ENCODE data around the gene MIAT. TPM values are rescaled to one million over a fixed set of nuclear protein-coding genes. Genes with fewer than 3 reads are reported as not detected.

The MIAT gene
- polyA plus RNA-seq, 4 donors = 0.39 to 1.4 (median 0.73) TPM

DNA sequence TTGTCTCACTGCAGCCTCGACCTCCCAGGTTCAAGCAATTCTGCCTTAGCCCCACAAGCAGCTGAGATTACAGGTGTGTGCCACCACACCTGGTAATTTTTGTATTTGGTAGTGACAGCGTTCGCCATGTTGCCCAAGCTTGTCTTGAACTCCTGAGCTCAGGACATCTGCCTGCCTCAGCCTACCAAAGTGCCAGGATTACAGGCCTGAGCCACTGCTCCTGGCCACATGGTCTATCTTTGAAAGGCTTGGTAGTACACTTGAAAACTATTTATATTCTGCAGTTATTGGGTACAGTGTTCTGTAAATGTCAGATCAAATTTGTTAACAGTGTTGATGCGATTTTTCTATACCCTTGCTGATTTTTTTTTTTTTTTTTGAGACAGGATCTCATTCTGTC lies 26.1 kb upstream of the MIAT start:
- no peak for DNase-seq (ENCODE audit: low read depth in 4 of 4, low spot score in 3 of 4)

DNA sequence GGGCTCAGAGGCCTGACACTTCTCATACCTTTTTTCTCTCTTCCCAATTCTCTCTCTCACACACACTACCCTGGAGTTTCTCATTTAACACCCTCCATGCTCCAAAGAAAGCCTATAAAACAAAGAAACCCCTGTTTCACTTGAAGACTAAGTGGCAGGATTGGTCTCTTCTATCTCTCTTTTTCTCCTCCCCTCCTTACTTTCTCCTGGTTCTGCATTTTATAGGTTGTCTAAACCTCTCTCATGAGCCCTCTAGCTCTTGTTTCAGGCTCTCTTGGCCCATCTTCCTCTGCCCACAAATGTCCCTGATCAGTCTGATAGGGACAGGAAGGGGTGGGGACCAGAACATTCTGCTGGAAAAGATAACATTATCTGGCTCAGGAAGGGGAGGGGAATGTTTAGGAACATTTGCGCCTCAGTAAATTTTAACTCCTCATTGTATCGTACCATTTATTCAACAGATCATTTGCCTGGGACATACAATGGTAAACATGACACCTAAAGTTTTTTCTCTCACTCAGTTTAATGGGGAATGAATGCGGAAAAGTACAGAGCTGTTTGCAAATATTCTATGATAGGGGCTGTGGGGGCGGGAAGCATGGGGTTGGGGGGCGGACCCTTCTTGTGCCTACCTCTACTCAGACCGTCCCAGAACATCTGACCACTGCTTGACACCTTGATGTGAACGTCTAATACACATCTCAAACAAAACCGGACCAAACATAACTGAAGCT lies 24.8 kb upstream of the MIAT start:
- no peak for DNase-seq (ENCODE audit: low read depth in 4 of 4, low spot score in 3 of 4)

DNA sequence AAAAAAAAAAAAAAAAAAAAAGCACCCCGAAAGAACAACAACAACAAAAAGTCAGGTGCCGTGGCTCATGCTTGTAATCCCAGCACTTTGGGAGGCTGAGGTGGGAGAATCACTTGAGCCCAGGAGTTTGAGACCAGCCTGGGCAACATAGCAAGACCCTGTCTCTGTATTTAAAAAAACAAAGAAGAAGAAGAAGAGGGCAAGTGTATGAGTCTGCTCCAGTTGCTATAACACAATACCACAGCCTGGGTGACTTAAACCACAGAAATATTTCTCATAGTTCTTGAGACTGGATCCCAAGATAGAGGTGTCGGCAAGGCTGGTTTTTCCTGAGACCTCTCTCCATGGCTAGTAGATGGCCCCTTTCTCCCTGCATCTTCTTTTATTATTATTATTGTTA lies 23.2 kb upstream of the MIAT start:
- no peak for DNase-seq (ENCODE audit: low read depth in 4 of 4, low spot score in 3 of 4)

GRCh38 chr22:26635117-26635516 lies 22.3 kb upstream of the MIAT start:
- no peak for DNase-seq (ENCODE audit: low read depth in 4 of 4, low spot score in 3 of 4)

- DNase-seq (ENCODE audit: low read depth in 4 of 4, low spot score in 3 of 4) = no peak
These were observed 21.1 kb upstream of the MIAT start for GRCh38 chr22:26636296-26636695.

GRCh38 chr22:26642465-26643417 lies 14.6 kb upstream of the MIAT start:
- no peak for DNase-seq (ENCODE audit: low read depth in 4 of 4, low spot score in 3 of 4)

GRCh38 chr22:26643418-26644100 lies 13.8 kb upstream of the MIAT start:
- no peak for DNase-seq (ENCODE audit: low read depth in 4 of 4, low spot score in 3 of 4)

DNA sequence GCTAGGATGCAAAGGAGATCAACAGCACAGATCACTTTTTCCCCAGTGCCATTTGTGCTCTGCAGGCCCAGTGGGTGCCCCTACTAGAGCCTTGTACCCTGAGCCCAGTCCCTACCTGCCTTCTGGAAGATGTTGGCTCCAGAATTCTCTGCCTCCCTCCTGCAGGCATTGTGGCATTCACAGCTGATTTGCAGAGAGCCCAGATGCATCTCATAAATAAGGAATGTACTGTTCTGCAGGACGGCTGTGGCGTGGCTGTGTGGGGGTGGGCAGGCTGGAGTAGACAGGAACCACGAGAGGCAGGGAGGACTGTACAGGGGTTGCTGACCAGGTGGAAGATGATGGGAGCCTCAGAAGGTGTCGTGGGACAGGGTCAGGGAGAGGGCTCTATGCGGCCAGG lies 11.2 kb upstream of the MIAT start:
- DNase-seq (ENCODE audit: low read depth in 4 of 4, low spot score in 3 of 4) = no peak

DNA sequence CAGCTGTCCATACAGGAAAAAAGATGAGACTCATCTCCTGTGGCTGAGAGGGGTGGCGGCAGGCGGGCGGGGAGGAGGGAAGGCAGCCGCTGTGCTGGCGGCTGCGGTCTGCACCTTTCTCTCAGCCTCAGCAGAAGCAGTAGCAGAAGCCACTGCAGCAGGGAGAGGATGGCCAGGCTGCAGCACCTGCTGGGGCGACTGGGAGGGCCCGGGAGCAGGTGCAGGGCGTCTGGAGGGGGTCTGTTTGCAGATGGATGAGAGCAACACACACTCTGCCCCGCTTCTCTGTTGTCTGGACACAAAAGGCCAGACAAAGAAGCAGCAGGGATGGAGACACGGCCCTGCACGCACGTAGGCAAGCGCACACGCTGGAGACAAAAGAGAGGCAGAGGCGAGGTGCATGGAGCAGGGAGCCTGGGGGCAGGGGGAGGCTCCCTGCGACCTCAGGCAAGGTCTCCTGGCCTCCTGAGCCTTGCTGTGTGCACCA lies 9.3 kb upstream of the MIAT start:
- no peak for DNase-seq (ENCODE audit: low read depth in 4 of 4, low spot score in 3 of 4)

DNA sequence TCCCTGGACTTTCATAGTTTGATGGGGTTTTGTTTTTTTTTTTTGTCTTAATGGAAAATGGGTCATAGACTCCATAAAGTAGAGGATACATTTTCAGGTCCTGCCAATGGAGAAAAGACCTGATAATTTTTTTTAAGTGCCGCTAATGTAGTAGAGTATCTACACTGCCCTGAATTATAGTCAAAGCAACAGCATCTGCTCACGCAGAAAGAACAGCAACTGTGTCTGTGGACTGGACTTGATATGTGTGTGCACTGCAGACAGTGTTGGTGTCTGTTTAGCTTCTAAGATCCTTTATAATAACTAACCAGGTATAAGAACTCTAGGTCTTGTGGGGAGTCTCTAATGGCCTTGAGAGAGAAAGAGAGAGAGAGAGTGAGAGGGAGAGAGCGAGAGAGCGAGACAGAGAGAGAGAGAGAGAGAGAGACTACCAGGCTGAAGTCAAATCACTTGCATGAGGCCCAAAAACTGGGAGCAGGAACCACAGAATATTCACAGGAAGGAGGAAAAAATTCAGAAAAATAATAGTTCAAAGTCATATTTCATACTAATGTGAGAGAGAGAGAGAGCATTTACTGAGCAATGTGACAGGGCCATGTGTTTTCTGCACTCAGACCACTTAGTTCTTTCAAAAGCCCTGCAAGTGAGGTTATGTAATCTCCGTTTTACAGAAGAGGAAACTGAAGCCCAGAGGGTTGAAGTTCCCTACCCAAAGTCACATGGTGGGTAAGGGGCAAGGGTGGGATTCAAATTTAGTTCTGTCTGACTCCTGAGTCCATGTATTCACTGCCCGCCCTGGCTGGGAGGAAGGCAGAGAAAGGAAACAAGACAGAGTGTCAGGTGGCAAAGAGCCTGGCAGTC lies 8.6 kb upstream of the MIAT start:
- DNase-seq (ENCODE audit: low read depth in 4 of 4, low spot score in 3 of 4) = no peak

DNA sequence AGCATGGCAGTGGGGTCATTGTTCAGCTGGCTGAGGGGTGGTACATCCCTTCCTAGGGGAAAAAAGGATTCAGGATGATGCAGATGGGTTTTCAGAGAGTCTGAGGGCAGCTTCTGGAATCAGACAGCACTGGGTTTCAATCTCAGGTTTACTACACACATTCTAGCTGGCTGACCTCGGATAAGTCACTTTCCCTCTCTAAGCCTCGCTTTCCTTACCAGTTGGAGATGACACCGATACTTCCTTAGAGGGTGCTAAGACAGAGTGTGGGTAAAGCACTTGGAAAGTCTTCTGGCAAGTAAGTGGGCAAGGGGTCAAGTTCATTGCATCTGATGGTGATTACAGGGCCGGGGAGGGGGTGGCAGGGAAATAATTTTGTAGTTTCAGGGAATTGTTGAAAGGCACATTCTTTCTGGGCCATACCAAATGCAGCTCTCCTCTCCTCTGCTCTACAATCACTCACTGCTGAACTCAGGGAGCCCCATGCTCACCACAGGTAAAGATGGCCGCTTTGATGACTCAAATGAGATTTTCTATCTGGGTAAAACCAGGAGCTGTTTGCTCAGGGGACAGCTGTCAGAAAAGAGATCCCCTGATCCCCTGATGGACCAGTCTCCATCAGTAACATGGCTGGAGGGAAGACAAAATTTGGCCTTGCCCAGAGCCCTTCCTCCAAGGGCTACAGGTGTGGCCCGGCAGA lies 6.5 kb upstream of the MIAT start:
- no peak for DNase-seq (ENCODE audit: low read depth in 4 of 4, low spot score in 3 of 4)

GRCh38 chr22:26651815-26652214 lies 5.6 kb upstream of the MIAT start:
- no peak for DNase-seq (ENCODE audit: low read depth in 4 of 4, low spot score in 3 of 4)

DNA sequence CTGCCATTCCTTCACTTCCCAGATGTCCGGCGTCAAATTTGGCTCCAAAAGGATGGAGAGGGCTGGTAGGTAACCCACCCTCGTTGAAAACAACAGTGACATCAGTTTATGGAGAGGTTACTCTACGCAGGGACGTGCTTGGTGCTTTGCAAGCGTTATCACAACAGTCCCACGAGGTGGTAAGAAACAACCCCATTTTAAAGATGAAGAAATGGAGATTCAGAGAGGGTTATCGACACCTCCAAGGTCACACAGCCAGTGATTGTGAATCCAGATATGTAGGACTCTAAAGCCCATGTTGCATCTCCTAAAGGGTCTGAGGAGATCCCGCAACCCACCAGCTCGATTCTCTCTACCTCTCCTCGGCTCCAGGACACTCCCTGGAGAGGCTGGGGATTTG lies 773 bp downstream of the MIAT start:
- no peak for DNase-seq (ENCODE audit: low read depth in 4 of 4, low spot score in 3 of 4)

- DNase-seq (ENCODE audit: low read depth in 4 of 4, low spot score in 3 of 4) = no peak
These were observed 1.5 kb downstream of the MIAT start for GRCh38 chr22:26658671-26659478.

GRCh38 chr22:26660356-26660755 lies 3.0 kb downstream of the MIAT start:
- no peak for DNase-seq (ENCODE audit: low read depth in 4 of 4, low spot score in 3 of 4)

GRCh38 chr22:26660961-26661578 lies 3.7 kb downstream of the MIAT start:
- DNase-seq (ENCODE audit: low read depth in 4 of 4, low spot score in 3 of 4) = no peak

DNA sequence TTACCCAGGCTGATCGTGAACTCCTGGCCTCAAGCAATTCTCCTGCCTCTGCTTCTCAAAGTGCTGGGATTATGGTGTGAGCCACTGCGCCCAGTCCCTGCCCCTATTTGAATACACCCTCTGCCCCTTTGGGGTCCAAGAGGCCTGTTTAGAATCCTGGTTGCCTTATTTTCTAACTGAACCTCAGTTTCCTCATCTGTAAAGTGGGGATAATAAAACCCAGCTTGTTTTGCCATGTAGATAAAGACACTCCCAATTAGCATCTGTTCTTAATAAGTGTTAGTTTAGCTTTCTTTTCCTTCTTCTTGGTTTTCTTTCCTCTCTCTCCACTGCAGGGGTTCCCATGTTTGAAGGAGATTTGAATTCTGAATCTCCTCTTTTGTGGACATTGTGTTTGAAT lies 4.8 kb downstream of the MIAT start:
- DNase-seq (ENCODE audit: low read depth in 4 of 4, low spot score in 3 of 4) = no peak

DNA sequence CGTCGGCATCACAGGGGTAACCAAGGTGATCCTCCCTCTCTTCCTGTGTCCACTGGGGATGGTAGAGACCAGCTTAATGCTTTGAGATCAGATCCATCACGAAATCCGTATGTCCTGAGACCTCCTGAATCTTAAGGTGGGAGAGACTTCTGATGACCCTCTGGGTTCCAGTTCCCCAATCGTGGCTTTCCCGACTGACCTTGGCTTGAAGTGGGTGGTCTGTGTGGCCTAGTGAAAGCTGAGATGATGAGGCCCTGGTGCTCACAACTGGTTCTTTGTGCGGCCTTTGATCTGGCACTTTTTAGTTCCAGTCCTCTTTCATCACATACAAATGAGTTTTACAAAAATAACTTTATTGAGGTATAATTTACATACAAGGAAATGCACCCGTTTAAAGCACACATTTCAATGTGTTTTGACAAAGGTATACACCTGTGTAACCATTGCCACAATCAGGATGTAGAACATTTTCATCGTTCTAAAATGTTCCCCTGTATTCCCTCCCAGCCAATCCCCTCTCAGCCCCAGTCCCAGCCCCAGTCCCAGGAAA lies 6.1 kb downstream of the MIAT start:
- no peak for DNase-seq (ENCODE audit: low read depth in 4 of 4, low spot score in 3 of 4)
